Stomach (tissue), 4 donors: ENCODE results near the gene C11orf21.

Source experiments
- CTCF ChIP-seq, 7 experiments: fragments of 450-650 bp in 4 of 7; fragments of 200-600 bp in 3 of 7; sonication (generic) in 3 of 7; IDR thresholded peaks; one replicate each; pipeline ENCODE4 v1.5.1; 2016 to 2019; ENCODE audit warnings: antibody characterized with exemption in 7 of 7, control low read depth in 2 of 7, mild to moderate bottlenecking in 1 of 7
- EP300 ChIP-seq: sonication (generic); formaldehyde crosslinking; IDR thresholded peaks from one replicate; pipeline ENCODE4 v1.6.1; 2017; ENCODE audit warnings: antibody characterized with exemption
- POLR2A ChIP-seq, 4 donors: fragments of 450-650 bp; IDR thresholded peaks; one replicate each; pipeline ENCODE4 v1.6.1; 2016; ENCODE audit warnings: antibody characterized with exemption in 4 of 4, control low read depth in 2 of 4, mild to moderate bottlenecking in 1 of 4, moderate library complexity in 1 of 4
- POLR2AphosphoS5 ChIP-seq, 3 donors: sonication (generic); formaldehyde crosslinking; IDR thresholded peaks; one replicate each; pipeline ENCODE4 v1.6.1; 2016; ENCODE audit warnings: antibody characterized with exemption in 3 of 3

- TF ChIP-seq CTCF (IDR thresholded peaks at IDR 0.05) (no peak), POLR2A (IDR thresholded peaks at IDR 0.05) (no peak), EP300 (no peak), POLR2AphosphoS5 (IDR thresholded peaks at IDR 0.05) (no peak)
These were observed 44.6 kb downstream of the C11orf21 start for GRCh38 chr11:2256951-2257700.
